ENCODE results near the gene TMEM171.

TMEM171 gene

GRCh38 chr5:73120222-73121118 lies at the start of gene TMEM171:
Gene TMEM171 (plus strand): TSS chr5:73120575. CDS start chr5:73123374, 2,799 bp downstream.
- Histone ChIP-seq H3K27me3 (ENCODE audit: control insufficient read depth in 1 of 2, insufficient read depth in 2 of 2, low read length in 2 of 2) (peaks cover 12 to 29% of the 10 kb centered on the region in 2 donors), H3K9me3 (ENCODE audit: low read length) (no peaks in the 10 kb centered on the region), H3K27ac (ENCODE audit: low read depth, low read length) (no peak within 1 kb of the TSS), H3K36me3 (ENCODE audit: insufficient read depth, low read length) (no peaks in the 10 kb centered on the region), H3K4me3 (ENCODE audit: low read depth in 1 of 2, low read length in 2 of 2) (peak within 1 kb of the TSS in 1 of 2 donors; percentile 27), H3K9ac (ENCODE audit: low read length) (no peak within 1 kb of the TSS), H3K4me1 (ENCODE audit: insufficient read depth, low read length) (peaks cover 4% of the 10 kb centered on the region)

GRCh38 chr5:73081093-73081492 lies 39.3 kb upstream of the TMEM171 start:
- Histone ChIP-seq H3K9me3 (ENCODE audit: low read length) (no peaks in the 10 kb centered on the region), H3K27me3 (ENCODE audit: control insufficient read depth in 1 of 2, insufficient read depth in 2 of 2, low read length in 2 of 2) (no peaks in the 10 kb centered on the region), H3K36me3 (ENCODE audit: insufficient read depth, low read length) (peaks cover 27% of the 10 kb centered on the region), H3K9ac (ENCODE audit: low read length) (no peak overlapping the region), H3K4me3 (ENCODE audit: low read depth in 1 of 2, low read length in 2 of 2) (no peak overlapping the region), H3K4me1 (ENCODE audit: insufficient read depth, low read length) (no peaks in the 10 kb centered on the region), H3K27ac (ENCODE audit: low read depth, low read length) (no peak overlapping the region)

- H3K36me3 ChIP-seq (ENCODE audit: insufficient read depth, low read length), result peaks cover 14% of the 10 kb centered on the region
Observed at GRCh38 chr5:73088026-73088425, 32.3 kb upstream of the TMEM171 start.

GRCh38 chr5:73093943-73094342 lies 26.4 kb upstream of the TMEM171 start:
- Histone ChIP-seq H3K4me1 (ENCODE audit: insufficient read depth, low read length) (no peaks in the 10 kb centered on the region), H3K9ac (ENCODE audit: low read length) (no peak overlapping the region), H3K27me3 (ENCODE audit: control insufficient read depth in 1 of 2, insufficient read depth in 2 of 2, low read length in 2 of 2) (no peaks in the 10 kb centered on the region), H3K27ac (ENCODE audit: low read depth, low read length) (no peak overlapping the region), H3K4me3 (ENCODE audit: low read depth in 1 of 2, low read length in 2 of 2) (no peak overlapping the region), H3K9me3 (ENCODE audit: low read length) (peaks cover 7% of the 10 kb centered on the region), H3K36me3 (ENCODE audit: insufficient read depth, low read length) (no peaks in the 10 kb centered on the region)

More at GRCh38 chr5:73088026-73088425, 32.3 kb upstream of the TMEM171 start:
- H3K4me3 ChIP-seq (ENCODE audit: low read depth in 1 of 2, low read length in 2 of 2), result no peak overlapping the region
- no peak overlapping the region for H3K27ac ChIP-seq (ENCODE audit: low read depth, low read length)
- no peaks in the 10 kb centered on the region for H3K9me3 ChIP-seq (ENCODE audit: low read length)
- no peaks in the 10 kb centered on the region for H3K27me3 ChIP-seq (ENCODE audit: control insufficient read depth in 1 of 2, insufficient read depth in 2 of 2, low read length in 2 of 2)
- H3K4me1 ChIP-seq (ENCODE audit: insufficient read depth, low read length), result no peaks in the 10 kb centered on the region
- H3K9ac ChIP-seq (ENCODE audit: low read length), result no peak overlapping the region

GRCh38 chr5:73094415-73094814 lies 26.0 kb upstream of the TMEM171 start:
- no peaks in the 10 kb centered on the region for H3K36me3 ChIP-seq (ENCODE audit: insufficient read depth, low read length)
- no peak overlapping the region for H3K27ac ChIP-seq (ENCODE audit: low read depth, low read length)
- H3K9me3 ChIP-seq (ENCODE audit: low read length), result peaks cover 7% of the 10 kb centered on the region
- H3K4me3 ChIP-seq (ENCODE audit: low read depth in 1 of 2, low read length in 2 of 2), result no peak overlapping the region
- no peaks in the 10 kb centered on the region for H3K4me1 ChIP-seq (ENCODE audit: insufficient read depth, low read length)
- H3K9ac ChIP-seq (ENCODE audit: low read length), result no peak overlapping the region
- no peaks in the 10 kb centered on the region for H3K27me3 ChIP-seq (ENCODE audit: control insufficient read depth in 1 of 2, insufficient read depth in 2 of 2, low read length in 2 of 2)

- Histone ChIP-seq H3K27ac (ENCODE audit: low read depth, low read length) (no peak overlapping the region), H3K9me3 (ENCODE audit: low read length) (peaks cover 7% of the 10 kb centered on the region), H3K9ac (ENCODE audit: low read length) (no peak overlapping the region), H3K36me3 (ENCODE audit: insufficient read depth, low read length) (no peaks in the 10 kb centered on the region), H3K27me3 (ENCODE audit: control insufficient read depth in 1 of 2, insufficient read depth in 2 of 2, low read length in 2 of 2) (no peaks in the 10 kb centered on the region), H3K4me1 (ENCODE audit: insufficient read depth, low read length) (no peaks in the 10 kb centered on the region), H3K4me3 (ENCODE audit: low read depth in 1 of 2, low read length in 2 of 2) (no peak overlapping the region)
Observed at GRCh38 chr5:73095564-73096238, 24.7 kb upstream of the TMEM171 start.

- no peak overlapping the region for H3K9ac ChIP-seq (ENCODE audit: low read length)
- H3K9me3 ChIP-seq (ENCODE audit: low read length), result peaks cover 7% of the 10 kb centered on the region
- H3K4me1 ChIP-seq (ENCODE audit: insufficient read depth, low read length), result no peaks in the 10 kb centered on the region
- H3K4me3 ChIP-seq (ENCODE audit: low read depth in 1 of 2, low read length in 2 of 2), result no peak overlapping the region
- no peaks in the 10 kb centered on the region for H3K36me3 ChIP-seq (ENCODE audit: insufficient read depth, low read length)
- H3K27me3 ChIP-seq (ENCODE audit: control insufficient read depth in 1 of 2, insufficient read depth in 2 of 2, low read length in 2 of 2), result no peaks in the 10 kb centered on the region
- H3K27ac ChIP-seq (ENCODE audit: low read depth, low read length), result no peak overlapping the region
Observed at GRCh38 chr5:73096239-73096575, 24.2 kb upstream of the TMEM171 start.

GRCh38 chr5:73097740-73098139 lies 22.6 kb upstream of the TMEM171 start:
- Histone ChIP-seq H3K27me3 (ENCODE audit: control insufficient read depth in 1 of 2, insufficient read depth in 2 of 2, low read length in 2 of 2) (no peaks in the 10 kb centered on the region), H3K9ac (ENCODE audit: low read length) (no peak overlapping the region), H3K4me1 (ENCODE audit: insufficient read depth, low read length) (no peaks in the 10 kb centered on the region)

GRCh38 chr5:73100109-73100508 lies 20.3 kb upstream of the TMEM171 start:
- H3K36me3 ChIP-seq (ENCODE audit: insufficient read depth, low read length), result no peaks in the 10 kb centered on the region
- no peak overlapping the region for H3K27ac ChIP-seq (ENCODE audit: low read depth, low read length)
- peaks cover 7% of the 10 kb centered on the region for H3K9me3 ChIP-seq (ENCODE audit: low read length)
- H3K4me3 ChIP-seq (ENCODE audit: low read depth in 1 of 2, low read length in 2 of 2), result no peak overlapping the region
- H3K4me1 ChIP-seq (ENCODE audit: insufficient read depth, low read length), result no peaks in the 10 kb centered on the region
- no peak overlapping the region for H3K9ac ChIP-seq (ENCODE audit: low read length)
- H3K27me3 ChIP-seq (ENCODE audit: control insufficient read depth in 1 of 2, insufficient read depth in 2 of 2, low read length in 2 of 2), result no peaks in the 10 kb centered on the region

More at GRCh38 chr5:73097740-73098139, 22.6 kb upstream of the TMEM171 start:
- H3K9me3 ChIP-seq (ENCODE audit: low read length), result peaks cover 7% of the 10 kb centered on the region
- no peak overlapping the region for H3K4me3 ChIP-seq (ENCODE audit: low read depth in 1 of 2, low read length in 2 of 2)
- H3K27ac ChIP-seq (ENCODE audit: low read depth, low read length), result no peak overlapping the region
- H3K36me3 ChIP-seq (ENCODE audit: insufficient read depth, low read length), result no peaks in the 10 kb centered on the region

- Histone ChIP-seq H3K9me3 (ENCODE audit: low read length) (no peaks in the 10 kb centered on the region), H3K4me3 (ENCODE audit: low read depth in 1 of 2, low read length in 2 of 2) (no peak overlapping the region), H3K4me1 (ENCODE audit: insufficient read depth, low read length) (no peaks in the 10 kb centered on the region), H3K9ac (ENCODE audit: low read length) (no peak overlapping the region), H3K27me3 (ENCODE audit: control insufficient read depth in 1 of 2, insufficient read depth in 2 of 2, low read length in 2 of 2) (no peaks in the 10 kb centered on the region), H3K36me3 (ENCODE audit: insufficient read depth, low read length) (no peaks in the 10 kb centered on the region), H3K27ac (ENCODE audit: low read depth, low read length) (no peak overlapping the region)
Observed at GRCh38 chr5:73103870-73104299, 16.5 kb upstream of the TMEM171 start.

- Histone ChIP-seq H3K9me3 (ENCODE audit: low read length) (no peaks in the 10 kb centered on the region), H3K9ac (ENCODE audit: low read length) (no peak overlapping the region), H3K4me3 (ENCODE audit: low read depth in 1 of 2, low read length in 2 of 2) (no peak overlapping the region)
Observed at GRCh38 chr5:73104326-73104725, 16.0 kb upstream of the TMEM171 start.

More at GRCh38 chr5:73104326-73104725, 16.0 kb upstream of the TMEM171 start:
- H3K4me1 ChIP-seq (ENCODE audit: insufficient read depth, low read length), result no peaks in the 10 kb centered on the region
- H3K36me3 ChIP-seq (ENCODE audit: insufficient read depth, low read length), result no peaks in the 10 kb centered on the region
- no peak overlapping the region for H3K27ac ChIP-seq (ENCODE audit: low read depth, low read length)
- H3K27me3 ChIP-seq (ENCODE audit: control insufficient read depth in 1 of 2, insufficient read depth in 2 of 2, low read length in 2 of 2), result no peaks in the 10 kb centered on the region
